HG03097 (cell line): ENCODE results near the gene STK26.
"Not testable (repeated sequence)": the region's sequence is repeated elsewhere in the genome, so short reads cannot be mapped to it uniquely, and the experiment has no call there.

Experiments used
- ATAC-seq: cut with Tn5 transposase; IDR thresholded peaks from one replicate; pipeline ENCODE4 v1.9.1; 2021; ENCODE audit not compliant: unreplicated experiment, low FRiP score

The STK26 gene

DNA sequence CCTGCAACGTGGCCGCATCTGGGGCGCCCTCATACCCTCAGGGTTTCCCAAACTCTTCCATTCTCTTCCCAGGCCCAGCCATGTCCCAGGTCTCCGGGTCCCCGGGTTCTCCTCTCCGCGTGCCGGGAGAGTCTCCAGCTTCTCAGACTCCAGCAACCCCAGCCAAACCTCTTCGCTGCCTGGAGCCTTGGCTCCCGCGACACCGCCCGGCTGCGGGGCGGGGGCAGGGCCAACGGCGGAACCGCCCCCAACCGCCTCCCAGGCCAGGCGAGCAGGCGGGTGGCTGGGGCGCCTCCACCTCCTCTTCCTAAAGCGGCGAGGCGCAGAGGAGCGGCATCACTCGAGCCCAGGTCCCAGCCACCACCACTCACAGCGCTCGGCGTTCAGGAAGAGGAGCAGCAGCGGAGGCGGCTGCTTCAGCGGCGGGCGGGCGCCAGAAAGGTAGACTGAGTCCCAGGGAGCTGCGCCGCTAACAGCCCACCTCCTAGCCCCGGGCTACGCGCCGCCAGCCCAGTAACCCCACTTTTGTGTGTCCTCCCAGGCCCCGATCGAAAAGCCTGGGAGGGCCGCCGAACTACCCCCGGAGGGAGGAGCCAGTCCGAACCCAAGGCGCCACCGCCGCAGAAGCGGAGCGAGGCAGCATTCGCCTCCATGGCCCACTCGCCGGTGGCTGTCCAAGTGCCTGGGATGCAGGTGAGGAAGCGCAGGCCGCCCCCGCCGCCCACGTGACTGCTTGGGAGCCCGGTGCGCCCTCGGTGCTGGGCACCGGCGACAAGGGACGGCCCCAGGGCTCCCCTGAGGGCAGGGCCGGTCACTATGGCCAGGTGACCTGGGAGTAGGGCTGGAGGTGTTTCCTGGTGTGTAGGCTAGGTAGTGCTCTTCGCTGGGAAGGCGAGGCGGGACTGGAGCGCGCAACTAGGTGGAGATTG lies at the start of gene STK26:
STK26 (plus strand) TSS at position 336 of the 929 bp plus-strand sequence; CDS start at position 652, 316 bp downstream.
- peak; percentile 71 for ATAC-seq

- no peak for ATAC-seq
Measured at GRCh38 chrX:131975851-131976250, 47.3 kb upstream of the STK26 start.

GRCh38 chrX:131977619-131978018 lies 45.5 kb upstream of the STK26 start:
- ATAC-seq, result no peak

- ATAC-seq, result no peak
Measured at GRCh38 chrX:131979116-131979515, 44.0 kb upstream of the STK26 start.

DNA sequence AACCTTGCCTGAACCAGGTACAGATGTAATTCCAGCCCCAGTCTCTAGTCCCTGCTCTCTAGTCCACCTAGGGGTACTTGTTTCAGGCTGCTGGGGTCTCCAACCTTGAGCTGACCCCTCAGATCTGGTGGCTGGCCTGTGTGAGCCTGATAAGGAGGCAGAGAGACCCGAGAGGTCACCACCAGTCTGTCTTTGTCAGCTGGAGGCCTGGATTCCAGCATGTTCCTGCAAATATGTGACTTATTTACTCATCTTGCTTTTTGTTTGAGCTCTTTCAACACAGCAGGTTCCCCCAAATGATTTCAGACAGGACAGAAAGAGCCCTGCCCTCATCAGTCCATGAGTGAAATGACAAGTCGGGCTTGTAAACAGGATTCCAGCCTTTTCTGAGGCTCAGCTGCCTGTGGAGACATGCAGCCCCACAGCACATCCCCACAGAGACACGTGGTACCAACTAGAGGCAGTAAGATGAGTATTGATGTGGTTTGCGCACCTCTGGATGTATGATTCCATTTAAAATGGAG lies 37.5 kb upstream of the STK26 start:
- ATAC-seq, result no peak

GRCh38 chrX:131987252-131987651 lies 35.9 kb upstream of the STK26 start:
- ATAC-seq, result peak; percentile 91

DNA sequence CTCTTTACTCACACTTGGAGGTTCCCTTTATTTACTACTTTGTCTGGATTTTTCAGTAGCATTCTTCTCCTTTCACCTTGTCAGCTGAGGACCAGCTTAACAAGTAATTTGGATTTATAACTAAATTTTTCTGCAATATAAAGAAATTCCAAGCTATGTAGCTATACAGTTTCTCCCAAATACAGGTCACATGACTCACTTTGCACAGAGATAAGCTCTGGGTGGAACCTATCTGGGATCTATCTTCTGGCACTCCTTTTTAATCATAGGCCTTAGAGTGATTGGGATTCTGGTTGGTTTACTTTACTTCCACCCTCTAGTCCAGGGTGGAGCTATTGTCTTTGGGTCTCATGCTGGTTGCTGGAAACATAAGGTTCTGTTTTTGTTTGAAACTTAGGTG lies 34.9 kb upstream of the STK26 start:
- no peak for ATAC-seq

- ATAC-seq, result no peak
Measured at GRCh38 chrX:132001127-132001526, 22.0 kb upstream of the STK26 start.

- ATAC-seq, result no peak
Measured at GRCh38 chrX:132004728-132005127, 18.4 kb upstream of the STK26 start.

- ATAC-seq, result no peak
Measured at GRCh38 chrX:132009350-132009749, 13.8 kb upstream of the STK26 start.

DNA sequence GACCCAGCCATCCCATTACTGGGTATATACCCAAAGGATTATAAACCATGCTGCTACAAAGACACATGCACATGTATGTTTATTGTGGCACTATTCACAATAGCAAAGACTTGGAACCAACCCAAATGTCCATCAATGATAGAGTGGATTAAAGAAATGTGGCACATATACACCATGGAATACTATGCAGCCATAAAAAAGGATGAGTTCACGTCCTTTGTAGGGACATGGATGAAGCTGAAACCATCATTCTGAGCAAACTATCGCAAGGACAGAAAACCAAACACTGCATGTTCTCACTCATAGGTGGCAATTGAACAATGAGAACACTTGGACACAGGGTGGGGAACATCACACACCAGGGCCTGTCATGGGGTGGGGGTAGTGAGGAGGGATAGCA lies 12.9 kb upstream of the STK26 start:
- not testable (repeated sequence) for ATAC-seq

DNA sequence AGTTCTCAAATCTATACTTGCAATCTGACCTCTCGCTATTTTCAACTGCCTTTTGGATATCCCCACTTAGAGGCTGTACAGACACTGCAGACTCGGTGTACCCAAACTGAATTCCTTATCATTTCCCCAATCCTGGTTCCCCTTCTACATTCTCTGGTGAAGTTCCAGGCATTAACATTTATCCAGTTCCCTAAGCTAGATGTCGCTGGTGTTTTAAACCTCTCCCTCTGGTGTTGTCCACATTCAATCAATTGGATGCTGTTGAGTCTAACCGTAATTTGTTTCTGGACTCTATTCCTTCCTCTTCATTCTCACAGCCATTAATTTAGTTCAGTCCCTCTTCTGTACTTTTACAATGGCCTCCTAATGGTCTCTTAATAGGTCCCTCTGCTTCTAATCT lies 7.2 kb upstream of the STK26 start:
- no peak for ATAC-seq

- ATAC-seq, result no peak
Measured at GRCh38 chrX:132016628-132017430, 6.3 kb upstream of the STK26 start.

DNA sequence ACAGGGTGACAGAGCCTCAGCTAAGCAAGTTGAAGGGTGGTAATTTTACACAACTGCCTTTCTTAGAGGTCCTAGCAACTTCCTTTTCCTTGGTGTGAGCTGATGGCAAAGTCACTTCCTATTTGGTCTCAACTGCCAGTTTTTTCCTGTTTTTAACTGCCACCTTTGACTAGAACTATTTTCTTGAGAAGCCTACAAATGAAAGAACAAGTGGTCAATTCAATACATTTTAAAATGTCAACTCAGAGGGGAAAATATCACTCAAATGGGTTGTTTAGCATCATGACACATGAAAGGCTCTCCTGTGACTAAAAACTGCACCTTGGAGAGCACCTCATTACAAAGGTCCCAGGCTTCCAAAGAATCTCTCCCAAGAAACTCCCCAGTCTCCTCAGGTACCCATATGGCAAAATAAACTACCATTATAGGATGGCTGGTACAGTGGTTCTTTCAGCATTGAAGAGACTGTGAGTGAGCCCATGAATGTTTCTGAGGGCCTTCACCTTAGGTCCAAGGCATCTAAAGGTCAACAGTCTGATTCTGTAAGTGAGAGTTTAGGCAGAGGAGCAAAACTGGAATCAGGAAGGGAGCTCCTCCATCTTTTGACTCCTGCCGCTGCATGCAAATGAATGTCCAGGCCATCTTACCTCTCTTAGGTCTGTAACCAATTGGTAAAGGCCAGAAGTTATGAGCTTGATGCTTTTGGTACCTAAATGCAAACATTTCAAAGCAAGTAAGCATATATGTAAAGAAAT lies 5.5 kb upstream of the STK26 start:
- ATAC-seq, result no peak

GRCh38 chrX:132022198-132022966 lies 720 bp upstream of the STK26 start:
- peak; percentile 14 for ATAC-seq

GRCh38 chrX:132023896-132024386 lies 839 bp downstream of the STK26 start:
- ATAC-seq, result peak; percentile 41

GRCh38 chrX:132025041-132025440 lies 1.9 kb downstream of the STK26 start:
- ATAC-seq, result no peak

- no peak for ATAC-seq
Measured at GRCh38 chrX:132030264-132030663, 7.2 kb downstream of the STK26 start.

DNA sequence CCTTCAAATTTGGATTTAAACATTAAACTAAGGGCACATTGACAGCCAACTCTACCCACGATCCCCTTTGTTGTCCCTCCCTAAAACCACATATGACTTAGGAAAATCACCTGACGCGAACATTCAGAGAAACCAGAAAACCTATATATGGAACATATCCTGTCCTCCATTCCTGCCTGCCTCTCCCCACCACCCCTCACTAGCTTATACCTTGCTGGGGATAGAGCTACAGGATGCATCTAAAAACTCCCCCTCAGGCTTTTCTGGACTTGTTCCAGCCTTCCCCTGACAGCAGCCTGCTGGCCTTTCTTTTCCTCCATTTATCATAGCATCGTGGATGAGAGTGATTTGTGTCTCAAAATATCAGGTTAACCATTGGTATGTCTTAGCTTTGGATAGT lies 8.8 kb downstream of the STK26 start:
- no peak for ATAC-seq

DNA sequence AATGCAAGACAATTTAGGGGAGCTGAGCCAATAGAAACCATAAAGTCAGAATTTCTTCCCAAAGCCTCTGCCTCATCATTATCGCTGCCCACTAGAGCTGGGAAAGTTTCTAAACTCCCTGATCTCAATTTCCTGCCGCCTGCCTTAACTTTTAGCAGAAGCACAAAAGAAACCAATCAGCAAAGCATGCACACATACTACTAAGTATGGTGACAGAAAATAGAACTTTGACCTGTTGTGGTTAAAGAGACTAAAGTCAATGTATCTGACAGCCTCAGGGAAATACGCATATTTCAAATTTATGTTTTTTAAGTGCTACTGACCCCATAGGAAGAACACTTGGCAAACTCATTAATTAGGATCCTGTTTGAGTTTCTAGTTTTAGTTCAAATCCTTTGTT lies 10.1 kb downstream of the STK26 start:
- no peak for ATAC-seq
